PC-9 (cell line): ENCODE data around the gene ABCB8. TPM values are rescaled to one million over a fixed set of nuclear protein-coding genes. Genes with fewer than 3 reads are reported as not detected.
A peak's percentile ranks its signal among the peaks of the same experiment; 100 is the strongest.
"Not testable (repeated sequence)": the region's sequence is repeated elsewhere in the genome, so short reads cannot be mapped to it uniquely, and the experiment has no call there.

Source experiments
- BruUV-seq: library from RNA; stranded (reverse); fragments of 400-500 nt; replicated peaks from 2 replicates; lab custom pipeline; 2021; lab: Mats Ljungman, UMichigan
- CTCF ChIA-PET: fragments of 300-600 bp; sonication (Branson Sonifier 250); formaldehyde crosslinking; loops from one replicate; lab custom pipeline; 2022; ENCODE audit warnings: antibody characterized with exemption; lab: Charles Lee
- POLR2A ChIA-PET: fragments of 300-600 bp; sonication (Branson Sonifier 250); formaldehyde crosslinking; loops from one replicate; lab custom pipeline; 2022; ENCODE audit warnings: antibody characterized with exemption; ENCODE audit not compliant: unreplicated experiment; lab: Charles Lee
- DNase-seq, 2 experiments: peaks; one replicate each; pipeline versions ENCODE4 v3.0.0 to v3.0.0-alpha.2; 2015 to 2022; ENCODE audit warnings: mixed read lengths in 1 of 2
- H2AFZ ChIP-seq: fragments of 200-600 bp; sonication (generic); 2 replicates; pipeline ENCODE4 v1.8.1; 2017; ENCODE audit warnings: antibody characterized with exemption
- H3F3A ChIP-seq: fragments of 200-600 bp; sonication (generic); 2 replicates; pipeline ENCODE4 v1.8.1; 2017; ENCODE audit warnings: antibody characterized with exemption, mild to moderate bottlenecking, low read depth; ENCODE audit not compliant: insufficient read depth
- H3K27ac ChIP-seq: fragments of 200-600 bp; sonication (generic); 2 replicates; pipeline ENCODE4 v1.6.1; 2016; ENCODE audit warnings: mixed run types
- H3K27me3 ChIP-seq: fragments of 200-600 bp; sonication (generic); 2 replicates; pipeline ENCODE4 v1.6.1; 2016; ENCODE audit warnings: low read depth, mixed run types; ENCODE audit not compliant: insufficient read depth
- H3K36me3 ChIP-seq: fragments of 200-600 bp; sonication (generic); 2 replicates; pipeline ENCODE4 v1.6.1; 2016; ENCODE audit warnings: low read depth, mixed run types
- H3K4me1 ChIP-seq: fragments of 200-600 bp; sonication (generic); replicated peaks from 2 replicates; pipeline ENCODE4 v1.6.1; 2016; ENCODE audit warnings: mixed run types; ENCODE audit not compliant: insufficient read depth
- H3K4me2 ChIP-seq: fragments of 200-600 bp; sonication (generic); 2 replicates; pipeline ENCODE4 v1.6.1; 2017; ENCODE audit warnings: mixed run types
- H3K4me3 ChIP-seq: fragments of 200-600 bp; sonication (generic); 2 replicates; pipeline ENCODE4 v1.6.1; 2016; ENCODE audit warnings: mixed run types
- H3K79me2 ChIP-seq: fragments of 200-600 bp; sonication (generic); 2 replicates; pipeline ENCODE4 v1.6.1; 2017; ENCODE audit warnings: low read depth, mixed run types
- H3K9me2 ChIP-seq: fragments of 200-600 bp; sonication (generic); 2 replicates; pipeline ENCODE4 v1.8.1; 2017; ENCODE audit warnings: mild to moderate bottlenecking; ENCODE audit not compliant: insufficient read depth
- H3K9me3 ChIP-seq: fragments of 200-600 bp; sonication (generic); 2 replicates; pipeline ENCODE4 v1.8.1; 2016; ENCODE audit warnings: low read depth; ENCODE audit not compliant: insufficient read depth
- H4K20me1 ChIP-seq: fragments of 200-600 bp; sonication (generic); 2 replicates; pipeline ENCODE4 v1.8.1; 2017; ENCODE audit not compliant: insufficient read depth
- EZH2 ChIP-seq: fragments of 200-600 bp; sonication (generic); IDR thresholded peaks from 2 replicates; pipeline ENCODE4 v1.8.0; 2017; ENCODE audit warnings: antibody characterized with exemption, low read depth
- intact Hi-C: fragments of 100-400 bp; cut with micrococcal nuclease; formaldehyde crosslinking; loops from one replicate; pipeline ENCODE4 v1.10.0; 2022; ENCODE audit not compliant: unreplicated experiment
- total RNA-seq: library from RNA; stranded (reverse); gene quantifications from 2 replicates; pipeline ENCODE4 v1.2.3, GENCODE V29; 2021
- TF ChIP-seq, protein P1 (sequence below): fragments of 200-600 bp; sonication (generic); conservative IDR thresholded peaks from 2 replicates; pipeline ENCODE4 v1.6.1; 2017; ENCODE audit warnings: mixed run types, antibody characterized with exemption, mild to moderate bottlenecking, moderate library complexity

Gene ABCB8
- total RNA-seq, 1 experiment from 2014 or later, result 61.9 TPM

DNA sequence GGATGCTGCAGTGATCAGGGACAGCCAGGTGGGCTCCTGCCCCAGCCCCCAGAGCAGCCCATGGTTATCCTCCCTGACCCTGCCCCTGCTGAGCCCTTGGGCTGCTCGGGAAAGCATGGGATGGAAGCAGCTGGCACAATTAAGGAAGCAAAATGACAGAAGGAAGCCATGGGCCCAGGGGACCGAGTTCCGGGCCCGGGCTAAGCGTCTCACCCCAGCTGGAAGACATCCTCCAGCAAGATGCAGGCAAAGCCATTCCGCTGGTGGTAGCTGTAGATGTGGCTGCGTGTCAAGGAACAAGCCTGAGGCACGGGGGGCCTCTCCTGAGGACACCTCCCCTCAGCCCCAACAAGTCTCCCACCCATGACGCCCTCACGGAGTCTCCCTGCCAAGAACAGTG lies 5.0 kb upstream of the ABCB8 start:
- Histone ChIP-seq H3K36me3 (no peaks in the 10 kb centered on the region), H3K4me2 (0 out of 2 replicates have a peak overlapping the region, but pooled peaks have one; percentile 57), H3F3A (peaks cover 19% of the 10 kb centered on the region; the same call in 1 of the 2 replicates), H3K27me3 (no peaks in the 10 kb centered on the region), H2AFZ (no peak overlapping the region), H3K4me3 (no peak overlapping the region), H3K27ac (no peak overlapping the region), H3K9me2 (no peaks in the 10 kb centered on the region), H3K4me1 (peaks cover 45% of the 10 kb centered on the region), H3K79me2 (no peaks in the 10 kb centered on the region), H3K9me3 (no peaks in the 10 kb centered on the region), H4K20me1 (no peaks in the 10 kb centered on the region)
- CTCF ChIA-PET, result no interaction called here
- no TSS peak for BruUV-seq
- no peak for DNase-seq
- intact Hi-C loops, result no loop called here
- TF ChIP-seq, protein P1, sequence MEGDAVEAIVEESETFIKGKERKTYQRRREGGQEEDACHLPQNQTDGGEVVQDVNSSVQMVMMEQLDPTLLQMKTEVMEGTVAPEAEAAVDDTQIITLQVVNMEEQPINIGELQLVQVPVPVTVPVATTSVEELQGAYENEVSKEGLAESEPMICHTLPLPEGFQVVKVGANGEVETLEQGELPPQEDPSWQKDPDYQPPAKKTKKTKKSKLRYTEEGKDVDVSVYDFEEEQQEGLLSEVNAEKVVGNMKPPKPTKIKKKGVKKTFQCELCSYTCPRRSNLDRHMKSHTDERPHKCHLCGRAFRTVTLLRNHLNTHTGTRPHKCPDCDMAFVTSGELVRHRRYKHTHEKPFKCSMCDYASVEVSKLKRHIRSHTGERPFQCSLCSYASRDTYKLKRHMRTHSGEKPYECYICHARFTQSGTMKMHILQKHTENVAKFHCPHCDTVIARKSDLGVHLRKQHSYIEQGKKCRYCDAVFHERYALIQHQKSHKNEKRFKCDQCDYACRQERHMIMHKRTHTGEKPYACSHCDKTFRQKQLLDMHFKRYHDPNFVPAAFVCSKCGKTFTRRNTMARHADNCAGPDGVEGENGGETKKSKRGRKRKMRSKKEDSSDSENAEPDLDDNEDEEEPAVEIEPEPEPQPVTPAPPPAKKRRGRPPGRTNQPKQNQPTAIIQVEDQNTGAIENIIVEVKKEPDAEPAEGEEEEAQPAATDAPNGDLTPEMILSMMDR, result no peak
- no peak for TF ChIP-seq EZH2
- POLR2A ChIA-PET, result no interaction called here

DNA sequence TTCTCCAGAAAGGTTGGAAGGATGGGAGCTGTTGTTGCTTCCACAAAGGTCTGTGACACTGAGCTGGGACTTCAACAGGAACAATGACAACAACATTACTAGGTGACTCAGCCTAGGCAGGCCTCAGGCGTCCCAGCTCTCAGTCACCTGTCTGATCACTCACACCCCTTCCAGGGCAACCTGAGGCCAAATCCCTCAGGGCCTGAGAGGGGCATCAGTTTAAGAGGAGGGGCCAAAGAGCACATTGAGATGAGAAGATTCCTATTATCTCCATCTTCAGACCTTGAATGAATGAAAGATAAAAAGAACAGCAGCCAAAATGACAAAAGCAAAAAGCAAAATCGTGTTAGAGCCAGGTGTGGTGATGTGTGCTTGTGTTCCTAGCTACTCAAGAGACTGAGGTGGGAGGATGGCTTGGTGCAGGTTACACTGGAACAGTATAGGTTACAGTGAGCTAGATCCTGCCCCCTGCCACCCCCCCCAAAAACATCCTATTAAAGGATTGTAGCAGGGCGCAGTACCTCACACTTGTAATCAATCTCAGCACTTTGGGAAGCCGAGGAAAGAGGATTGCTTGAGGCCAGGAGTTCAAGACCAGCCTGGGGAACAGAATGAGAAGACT lies 3.7 kb upstream of the ABCB8 start, which contains the start of gene ATG9B:
TSS of gene ATG9B (minus strand) at position 60 of the 622 bp plus-strand sequence. CDS start 71 bp downstream, outside the sequence.
- peak within 1 kb of the TSS; percentile 59 for H3K27ac ChIP-seq
- no peaks in the 10 kb centered on the region for H3K27me3 ChIP-seq
- no peak within 1 kb of the TSS for H2AFZ ChIP-seq
- no peaks in the 10 kb centered on the region for H3K9me2 ChIP-seq
- TF ChIP-seq, protein P1, result no peak
- no peak for TF ChIP-seq EZH2
- no TSS peak for BruUV-seq
- H3K36me3 ChIP-seq, result no peaks in the 10 kb centered on the region
- POLR2A ChIA-PET, result interaction anchor here (0.5 to 0.6 kb wide), 4 partner anchors 15 to 37 kb away, joined by 3 to 6 read pairs (median 4); no protein-coding TSS in a partner anchor
- H3K4me2 ChIP-seq, result peak within 1 kb of the TSS; percentile 57
- CTCF ChIA-PET, result interaction anchor here (0.6 to 1.2 kb wide), 9 partner anchors 12 to 699 kb away, joined by 3 to 18 read pairs (median 7); no protein-coding TSS in a partner anchor
- H3K79me2 ChIP-seq, result peaks cover 7% of the 10 kb centered on the region
- no peaks in the 10 kb centered on the region for H3K9me3 ChIP-seq
- intact Hi-C loops, result loop anchor here (5.0 kb wide), 3 partner anchors 122 to 702 kb away; partner anchors contain the start of genes ACTR3C and LRRC61
- H3F3A ChIP-seq, result peaks cover 19% of the 10 kb centered on the region; the same call in 1 of the 2 replicates
- no peaks in the 10 kb centered on the region for H4K20me1 ChIP-seq
- DNase-seq, result peak; percentile 77 to 86
- peaks cover 52% of the 10 kb centered on the region for H3K4me1 ChIP-seq
- no peak within 1 kb of the TSS for H3K4me3 ChIP-seq

DNA sequence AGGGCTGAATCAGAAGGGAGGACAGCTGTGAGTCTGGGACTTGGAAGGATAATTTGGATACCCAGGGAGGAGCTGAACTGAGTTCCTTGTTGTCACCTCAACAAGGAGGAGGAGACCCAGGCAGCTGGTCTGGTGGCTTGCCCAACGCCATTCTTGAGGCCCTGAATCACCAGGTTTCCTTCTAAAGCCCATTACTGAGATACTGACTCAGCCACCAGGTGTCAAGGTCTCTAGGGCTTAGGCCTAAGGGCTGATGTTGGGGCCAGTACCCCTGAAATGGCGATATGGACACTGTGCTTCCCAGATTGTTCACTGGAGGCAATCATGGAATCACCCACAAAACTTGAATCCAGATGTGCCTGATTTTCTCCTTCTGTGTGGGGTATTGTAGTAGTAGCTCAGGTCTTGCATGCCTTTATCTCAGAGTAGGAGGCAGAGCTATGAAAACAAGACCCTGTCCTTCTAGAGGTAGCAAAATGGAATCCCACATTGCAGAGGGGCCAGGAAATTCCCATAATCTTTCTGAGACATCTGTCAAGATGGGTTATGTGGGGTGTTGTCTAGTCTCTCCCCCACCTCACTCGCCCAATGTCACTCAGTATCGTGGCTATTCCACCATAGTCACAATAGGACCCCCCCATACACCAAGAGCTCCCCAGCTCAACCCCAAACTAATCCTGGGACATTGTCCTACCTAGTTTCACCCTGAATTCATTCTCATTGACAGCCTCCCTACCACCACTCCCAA lies 2.2 kb upstream of the ABCB8 start:
- H3K27me3 ChIP-seq, result no peaks in the 10 kb centered on the region
- intact Hi-C loops, result loop anchor here (5.0 kb wide), 3 partner anchors 124 to 704 kb away; partner anchors contain the start of genes ACTR3C and LRRC61
- DNase-seq, result peak; percentile 73 to 98
- H3F3A ChIP-seq, result peaks cover 19% of the 10 kb centered on the region; the same call in 1 of the 2 replicates
- no TSS peak for BruUV-seq
- H4K20me1 ChIP-seq, result no peaks in the 10 kb centered on the region
- no peak overlapping the region for H3K4me3 ChIP-seq
- CTCF ChIA-PET, result interaction anchor here (0.5 kb wide), 1 partner anchor 152 kb away, joined by 3 read pairs; no protein-coding TSS in a partner anchor
- no peak for TF ChIP-seq EZH2
- TF ChIP-seq, protein P1, result no peak
- no peaks in the 10 kb centered on the region for H3K36me3 ChIP-seq
- POLR2A ChIA-PET, result interaction anchor here (0.6 to 0.7 kb wide), 2 partner anchors 36 to 1172 kb away, joined by 7 to 8 read pairs; no protein-coding TSS in a partner anchor
- peak overlapping the region; percentile 44 for H3K4me2 ChIP-seq
- H3K9me2 ChIP-seq, result no peaks in the 10 kb centered on the region
- H3K27ac ChIP-seq, result peak overlapping the region; percentile 59
- H3K79me2 ChIP-seq, result peaks cover 21% of the 10 kb centered on the region
- H3K9me3 ChIP-seq, result no peaks in the 10 kb centered on the region
- peaks cover 55% of the 10 kb centered on the region for H3K4me1 ChIP-seq
- no peak overlapping the region for H2AFZ ChIP-seq

DNA sequence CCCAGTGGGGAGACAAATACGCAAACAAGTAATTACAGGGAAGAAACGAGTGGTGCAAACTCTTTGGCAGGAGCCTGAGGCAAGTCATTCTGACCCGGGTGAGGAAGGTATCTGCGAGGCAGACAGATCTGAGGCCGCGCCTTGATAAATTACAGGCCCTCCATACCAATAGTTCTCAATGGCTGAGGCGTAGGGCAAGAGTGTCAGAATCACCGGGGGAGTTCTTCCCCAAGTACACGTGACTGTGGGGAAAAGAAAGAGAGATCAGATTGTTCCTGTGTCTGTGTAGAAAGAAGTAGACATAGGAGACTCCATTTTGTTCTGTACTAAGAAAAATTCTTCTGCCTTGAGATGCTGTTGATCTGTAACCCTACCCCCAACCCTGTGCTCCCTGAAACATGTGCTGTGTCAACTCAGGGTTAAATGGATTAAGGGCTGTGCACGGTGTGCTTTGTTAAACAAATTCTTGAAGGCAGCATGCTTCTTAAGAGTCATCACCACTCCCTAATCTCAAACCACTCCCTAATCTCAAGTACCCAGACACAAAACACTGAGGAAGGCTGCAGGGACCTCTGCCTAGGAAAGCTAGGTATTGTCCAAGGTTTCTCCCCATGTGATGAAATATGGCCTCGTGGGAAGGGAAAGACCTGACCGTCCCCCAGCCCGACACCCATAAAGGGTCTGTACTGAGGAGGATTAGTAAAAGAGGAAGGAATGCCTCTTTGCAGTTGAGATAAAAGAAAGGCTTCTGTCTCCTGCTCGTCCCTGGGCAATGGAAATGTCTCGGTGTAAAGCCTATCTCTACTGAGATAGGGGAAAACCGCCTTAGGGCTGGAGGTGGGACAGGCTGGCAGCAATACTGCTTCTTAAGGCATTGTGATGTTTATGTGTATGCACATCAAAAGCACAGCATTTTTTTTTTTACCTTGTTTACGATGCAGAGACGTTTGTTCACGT lies 1.2 kb upstream of the ABCB8 start:
- peak in 1 of 2 experiments; percentile 72 for DNase-seq
- H2AFZ ChIP-seq, H4K20me1 ChIP-seq, H3K9me3 ChIP-seq, H3K27me3 ChIP-seq, BruUV-seq, H3K36me3 ChIP-seq, POLR2A ChIA-PET, H3K9me2 ChIP-seq: not testable (repeated sequence)
- CTCF ChIA-PET, result interaction anchor here (1.5 kb wide), 1 partner anchor 9 kb away, joined by 6 read pairs; no protein-coding TSS in a partner anchor
- H3K79me2 ChIP-seq, result peaks cover 21% of the 10 kb centered on the region
- intact Hi-C loops, result loop anchor here (5.0 kb wide), 3 partner anchors 125 to 705 kb away; partner anchors contain the start of genes ACTR3C and LRRC61
- peak overlapping the region; percentile 59 for H3K27ac ChIP-seq
- peaks cover 19% of the 10 kb centered on the region; the same call in 1 of the 2 replicates for H3F3A ChIP-seq
- H3K4me1 ChIP-seq, result peaks cover 55% of the 10 kb centered on the region
- H3K4me3 ChIP-seq, result peak overlapping the region; percentile 59; the same call in 1 of the 2 replicates
- peak overlapping the region; percentile 75 for H3K4me2 ChIP-seq
